Heart right ventricle (tissue), 16 donors: ENCODE measurements around the gene SLC4A1AP. TPM values are rescaled to one million over a fixed set of nuclear protein-coding genes. Genes with fewer than 3 reads are reported as not detected.
A peak's percentile ranks its signal among the peaks of the same experiment; 100 is the strongest.

Experiments used
- ATAC-seq, 8 donors: fragments of 200-7000 bp; cut with Tn5 transposase; one replicate each; pipeline ENCODE4 v1.9.1; 2020; ENCODE audit warnings: mild to moderate bottlenecking in 8 of 8, moderate library complexity in 8 of 8, moderate number of reproducible peaks in 1 of 8
- DNase-seq, 2 donors: peaks; one replicate each; pipeline ENCODE4 v3.0.0-alpha.2; 2020
- H3K27ac ChIP-seq, 10 donors: fragments of 200-600 bp; sonication (generic) in 2 of 10; one replicate each; pipeline versions ENCODE4 v1.5.0 to v1.8.0; 2020 to 2022; ENCODE audit warnings: mild to moderate bottlenecking in 3 of 10
- H3K27me3 ChIP-seq, 7 donors: fragments of 200-600 bp; one replicate each; pipeline ENCODE4 v1.8.0; 2021 to 2022; ENCODE audit warnings: mild to moderate bottlenecking in 2 of 7
- H3K36me3 ChIP-seq, 9 donors: fragments of 200-600 bp; sonication (generic) in 1 of 9; one replicate each; pipeline versions ENCODE4 v1.5.0 to v1.8.0; 2020 to 2022; ENCODE audit warnings: mild to moderate bottlenecking in 2 of 9
- H3K4me1 ChIP-seq, 9 donors: fragments of 200-600 bp; sonication (generic) in 1 of 9; one replicate each; pipeline versions ENCODE4 v1.5.0 to v1.8.0; 2020 to 2022; ENCODE audit warnings: mild to moderate bottlenecking in 4 of 9
- H3K4me3 ChIP-seq, 10 donors: fragments of 200-600 bp; sonication (generic) in 2 of 10; one replicate each; pipeline versions ENCODE4 v1.5.0 to v1.8.0; 2020 to 2022; ENCODE audit warnings: mild to moderate bottlenecking in 7 of 10, moderate library complexity in 2 of 10
- H3K9me3 ChIP-seq, 11 donors: fragments of 200-600 bp in 10 of 11; sonication (generic) in 2 of 11; one replicate each; pipeline versions ENCODE4 v1.5.0 to v1.8.0; 2013 to 2022; ENCODE audit warnings: mild to moderate bottlenecking in 2 of 11, control low read depth in 1 of 11, moderate library complexity in 1 of 11
- WGBS, 2 donors: extraction: QIAGEN DNeasy Blood & Tissue Kit; methylation state at CpG; one replicate each; pipeline ENCODE4 v1.1.7; 2013; ENCODE audit warnings: inconsistent platforms in 1 of 2; 5-methylcytosine and 5-hydroxymethylcytosine counted together
- intact Hi-C, 10 donors: fragments of 100-400 bp; cut with DNase I; formaldehyde crosslinking; loops; one replicate each; pipeline versions ENCODE4 v1.11.1 to v1.14.2; 2022
- polyA plus RNA-seq, 2 donors: library from polyadenylated mRNA; stranded (reverse); fragments of 200-250 nt; gene quantifications; one replicate each; pipeline ENCODE4 v1.2.3, GENCODE V29; 2013
- total RNA-seq, 10 donors: library from RNA; stranded (reverse); fragmentation: NEBNext Ultra II Directional in 3 of 10; extraction: Animal tissue kit (Norgen Biotek cat#: 25700) in 3 of 10; gene quantifications; one replicate each; pipeline versions ENCODE4 v1.2.1 to v1.2.4, GENCODE V29; 2021 to 2023
- TF ChIP-seq, protein P1 (sequence below), 9 donors: fragments of 200-600 bp; sonication (generic) in 2 of 9; IDR thresholded peaks; one replicate each; pipeline versions ENCODE4 v1.5.0 to v1.8.0; 2021 to 2022; ENCODE audit warnings: antibody characterized with exemption in 9 of 9, mild to moderate bottlenecking in 5 of 9, moderate library complexity in 1 of 9
- donor health status: Arrhythmogenic right ventricular cardiomyopathy.
- donor health status: ischemic (EF 13 %, LVEDD 7.1; RV severe dilation, severe dysfunction).
- donor health status: healthy with polysubstance abuse.
- donor health status: DM: no; HTN: yes; CAD: no.
- donor health status: DM: no; HTN: no; CAD: no.
- donor health status: ischemic (EF 25% LVEDD 6.9; RV normal size, moderate dysfunction).
- donor health status: ischemic (EF 25% LVEDD 5.7; RV mildly dilated, moderate dysfunction).
- donor health status: healthy.
- donor health status: DM: yes; HTN: yes; CAD: no.
- donor health status: Ischemic cardiomyopathy.
- donor health status: ischemic (EF 35%, LVEDD 5.7; RV mildly dilated, moderate dysfunction).
- donor health status: nonischemic (EF 11% LVEDD 7.7; RV severe dilation, severe dysfunction).
- donor health status: DM: yes; HTN: yes; CAD: no.
- donor health status: PGD.
- donor health status: ischemic (EF 29% LVEDD 5.4; RV normal size, mild dysfunction).
- donor health status: nonischemic (EF 23%, LVEDD 6.1; RV moderate dilation, normal function).

Gene SLC4A1AP
- total and polyA plus RNA-seq, 12 donors, result 11.0 to 28.7 (median 22.2) TPM

DNA sequence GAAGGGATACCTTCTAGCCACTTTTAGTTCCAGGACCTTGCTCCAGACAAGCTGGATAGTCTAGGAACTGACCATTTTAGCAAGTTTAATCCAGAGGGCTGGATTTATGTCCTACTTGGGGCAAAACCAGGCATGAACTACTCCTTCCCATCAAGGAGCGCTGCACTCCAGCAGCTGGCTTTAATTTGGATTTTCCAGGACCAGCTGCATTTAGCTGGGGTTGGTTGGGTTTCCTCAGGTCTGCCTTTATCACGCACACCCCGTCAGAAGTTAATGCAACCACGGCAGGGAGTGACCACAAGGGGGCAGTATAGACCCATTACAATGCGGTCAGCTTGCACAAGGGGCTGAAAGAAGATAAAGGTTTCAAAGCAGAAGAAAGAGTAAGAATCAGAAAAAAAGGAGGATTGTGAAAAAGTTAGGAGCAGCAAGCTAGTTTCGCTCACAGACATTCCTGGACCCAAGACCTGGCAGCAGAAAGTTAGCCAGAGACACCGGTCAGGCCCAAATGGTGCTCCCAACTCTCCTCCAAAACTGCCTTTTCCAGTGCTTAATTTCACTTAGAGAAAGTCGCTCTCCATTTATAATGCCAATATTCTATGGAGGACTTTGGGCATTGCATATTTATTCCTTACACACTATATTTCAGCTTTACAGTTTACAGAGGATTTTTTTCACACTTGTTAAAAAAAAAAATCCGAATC is 40.1 kb downstream of the SLC4A1AP start:
- H3K27me3 ChIP-seq, result no peaks in the 10 kb centered on the region
- peaks cover 7 to 45% (median 28%) of the 10 kb centered on the region in 9 donors for H3K4me1 ChIP-seq
- intact Hi-C loops, result loop anchor here (1.0 to 10.0 kb wide), 8 partner anchors 691 to 754 kb away; partner anchors contain the start of gene FOSL2 (in 1 of the 10)
- DNase-seq, result peak; percentile 70 to 89
- peak overlapping the region in 2 of 10 donors; percentile 36 to 79 for H3K27ac ChIP-seq
- TF ChIP-seq, protein P1, sequence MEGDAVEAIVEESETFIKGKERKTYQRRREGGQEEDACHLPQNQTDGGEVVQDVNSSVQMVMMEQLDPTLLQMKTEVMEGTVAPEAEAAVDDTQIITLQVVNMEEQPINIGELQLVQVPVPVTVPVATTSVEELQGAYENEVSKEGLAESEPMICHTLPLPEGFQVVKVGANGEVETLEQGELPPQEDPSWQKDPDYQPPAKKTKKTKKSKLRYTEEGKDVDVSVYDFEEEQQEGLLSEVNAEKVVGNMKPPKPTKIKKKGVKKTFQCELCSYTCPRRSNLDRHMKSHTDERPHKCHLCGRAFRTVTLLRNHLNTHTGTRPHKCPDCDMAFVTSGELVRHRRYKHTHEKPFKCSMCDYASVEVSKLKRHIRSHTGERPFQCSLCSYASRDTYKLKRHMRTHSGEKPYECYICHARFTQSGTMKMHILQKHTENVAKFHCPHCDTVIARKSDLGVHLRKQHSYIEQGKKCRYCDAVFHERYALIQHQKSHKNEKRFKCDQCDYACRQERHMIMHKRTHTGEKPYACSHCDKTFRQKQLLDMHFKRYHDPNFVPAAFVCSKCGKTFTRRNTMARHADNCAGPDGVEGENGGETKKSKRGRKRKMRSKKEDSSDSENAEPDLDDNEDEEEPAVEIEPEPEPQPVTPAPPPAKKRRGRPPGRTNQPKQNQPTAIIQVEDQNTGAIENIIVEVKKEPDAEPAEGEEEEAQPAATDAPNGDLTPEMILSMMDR (IDR thresholded peaks at IDR 0.05), result peak; percentile 88 to 95 (median 93)
- peaks cover 0 to 3% (median 0%) of the 10 kb centered on the region in 9 donors for H3K36me3 ChIP-seq
- H3K9me3 ChIP-seq, result no peaks in the 10 kb centered on the region
- no peak overlapping the region for H3K4me3 ChIP-seq
- 28% methylated on average over 9 of the region's 9 CpGs for WGBS, 2 donors
- ATAC-seq, result peak; percentile 32 to 76 (median 62)

DNA sequence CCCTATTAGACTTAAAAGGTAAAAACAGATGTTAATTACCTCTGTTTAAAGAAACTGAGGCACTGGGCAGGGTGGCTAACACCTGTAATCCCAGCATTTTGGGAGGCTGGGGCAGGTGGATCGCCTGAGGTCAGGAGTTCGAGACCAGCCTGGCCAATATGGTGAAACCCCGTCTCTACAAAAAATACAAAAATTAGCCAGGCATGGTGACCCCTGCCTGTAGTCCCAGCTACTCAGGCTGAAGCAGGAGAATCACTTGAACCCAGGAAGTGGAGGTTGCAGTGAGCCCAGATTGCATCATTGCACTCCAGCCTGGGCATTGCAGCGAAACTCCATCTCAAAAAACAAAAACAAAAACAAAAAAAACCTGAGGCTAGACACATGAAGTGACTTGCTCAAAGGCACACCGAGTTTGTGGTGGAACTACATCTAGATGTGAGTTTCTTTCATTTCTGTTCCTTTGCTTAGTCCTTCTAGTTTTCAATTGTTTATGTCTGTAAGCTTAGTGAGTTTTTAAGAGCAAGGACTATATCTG is 40.7 kb downstream of the SLC4A1AP start:
- H3K27me3 ChIP-seq, result no peaks in the 10 kb centered on the region
- no peaks in the 10 kb centered on the region for H3K9me3 ChIP-seq
- peak overlapping the region in 4 of 10 donors; percentile 36 to 82 (median 80) for H3K27ac ChIP-seq
- TF ChIP-seq, protein P1 (IDR thresholded peaks at IDR 0.05), result no peak
- H3K36me3 ChIP-seq, result no peaks in the 10 kb centered on the region
- H3K4me1 ChIP-seq, result peaks cover 7 to 46% (median 28%) of the 10 kb centered on the region in 9 donors
- intact Hi-C loops, result loop anchor here in 8 of 10 donors (2.0 to 10.0 kb wide), 6 partner anchors 690 to 753 kb away; partner anchors contain the start of gene FOSL2 (in 1 of the 8)
- WGBS, 2 donors, result 88 to 91% methylated on average over 5 of the region's 5 CpGs
- H3K4me3 ChIP-seq, result no peak overlapping the region
- DNase-seq (no peak), ATAC-seq (no peak)

DNA sequence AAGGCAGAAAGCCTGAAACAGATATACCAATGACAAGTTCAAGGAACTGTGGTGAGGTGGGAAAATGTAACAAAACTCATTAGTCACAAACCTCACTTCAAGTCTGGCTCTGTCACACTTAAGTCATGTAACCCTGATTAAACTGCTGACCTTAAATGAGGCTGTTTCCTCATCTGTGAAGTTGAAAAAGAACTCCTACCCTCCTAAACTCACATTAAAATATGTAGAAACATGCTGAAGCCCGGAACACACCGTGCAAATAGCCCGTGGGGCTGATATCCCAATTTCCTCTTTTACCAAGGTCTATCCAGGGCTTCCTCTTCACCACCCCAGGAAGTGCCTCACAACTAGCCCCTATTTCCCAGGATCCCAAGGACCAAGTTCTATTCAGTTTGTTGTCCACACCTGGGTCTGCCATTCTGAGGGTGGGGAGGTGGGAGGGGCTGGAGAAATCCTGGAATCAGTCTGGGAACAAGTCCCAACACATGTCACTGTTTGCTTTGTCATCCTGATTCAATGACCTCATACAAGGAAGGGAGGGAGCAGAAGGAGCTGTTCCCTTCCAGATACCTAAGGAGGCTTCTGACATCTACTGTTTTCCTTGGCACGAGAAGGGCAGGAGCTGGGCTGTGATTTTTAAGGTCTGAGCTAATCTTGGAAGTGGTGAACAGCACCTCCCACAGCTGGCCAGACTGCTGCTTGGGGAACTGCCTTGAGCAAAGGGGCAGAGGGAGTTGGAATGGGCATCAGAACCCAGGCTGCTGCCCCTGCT is 42.3 kb downstream of the SLC4A1AP start:
- Histone ChIP-seq H3K4me1 (peaks cover 7 to 55% (median 28%) of the 10 kb centered on the region in 9 donors), H3K9me3 (no peaks in the 10 kb centered on the region), H3K27ac (peak overlapping the region; percentile 40 to 82 (median 78)), H3K36me3 (no peaks in the 10 kb centered on the region), H3K4me3 (no peak overlapping the region), H3K27me3 (no peaks in the 10 kb centered on the region)
- WGBS, 2 donors, result 22 to 25% methylated on average over 4 of the region's 4 CpGs
- ATAC-seq (peak; percentile 70 to 92 (median 86)), DNase-seq (peak; percentile 27 to 70)
- intact Hi-C loops, result loop anchor here in 5 of 10 donors (2.0 to 10.0 kb wide), 6 partner anchors 685 to 747 kb away; partner anchors contain the start of gene FOSL2 (in 2 of the 5)
- TF ChIP-seq, protein P1 (IDR thresholded peaks at IDR 0.05), result no peak
